Lung (tissue), 12 donors: Measurements from ENCODE around the gene PBX3. TPM values are rescaled to one million over a fixed set of nuclear protein-coding genes. Genes with fewer than 3 reads are reported as not detected.

Experiments used
- ATAC-seq: fragments of 200-7000 bp; cut with Tn5 transposase; one replicate; pipeline ENCODE4 v1.9.1; 2020; ENCODE audit warnings: moderate number of reproducible peaks; ENCODE audit not compliant: insufficient read depth, low FRiP score
- DNase-seq, 3 donors: peaks; one replicate each; pipeline ENCODE4 v3.0.0-alpha.2; 2013 to 2017
- H3K27ac ChIP-seq, 2 donors: one replicate each; pipeline ENCODE4 v1.5.1; 2013; ENCODE audit warnings: mild to moderate bottlenecking in 2 of 2, moderate library complexity in 2 of 2, control low read depth in 1 of 2, inconsistent platforms in 1 of 2, low read depth in 1 of 2, low read length in 1 of 2
- H3K27me3 ChIP-seq, 3 donors: one replicate each; pipeline ENCODE4 v1.5.1; 2013; ENCODE audit warnings: low read length in 2 of 3; ENCODE audit not compliant: control insufficient read depth in 3 of 3, insufficient read depth in 3 of 3
- H3K36me3 ChIP-seq, 4 donors: one replicate each; pipeline ENCODE4 v1.5.1; 2013; ENCODE audit warnings: low read length in 4 of 4, mild to moderate bottlenecking in 1 of 4, moderate library complexity in 1 of 4; ENCODE audit not compliant: control insufficient read depth in 4 of 4, insufficient read depth in 4 of 4
- H3K4me1 ChIP-seq, 5 donors: one replicate each; pipeline ENCODE4 v1.5.1; 2013; ENCODE audit warnings: low read length in 5 of 5, mild to moderate bottlenecking in 2 of 5, moderate library complexity in 1 of 5; ENCODE audit not compliant: control insufficient read depth in 5 of 5, insufficient read depth in 5 of 5
- H3K4me3 ChIP-seq: one replicate; pipeline ENCODE4 v1.5.1; 2013; ENCODE audit warnings: mild to moderate bottlenecking, control low read depth, moderate library complexity
- H3K9ac ChIP-seq, 2 donors: one replicate each; pipeline ENCODE4 v1.5.1; 2013; ENCODE audit warnings: low read length in 2 of 2, control low read depth in 1 of 2; ENCODE audit not compliant: insufficient read depth in 1 of 2
- H3K9me3 ChIP-seq, 4 donors: one replicate each; pipeline ENCODE4 v1.5.1; 2013; ENCODE audit warnings: low read length in 3 of 4, mild to moderate bottlenecking in 1 of 4, moderate library complexity in 1 of 4; ENCODE audit not compliant: control insufficient read depth in 4 of 4, insufficient read depth in 3 of 4
- WGBS, 2 donors: extraction: QIAGEN DNeasy Blood & Tissue Kit; methylation state at CpG; one replicate each; pipeline ENCODE4 v1.1.7; 2013; 5-methylcytosine and 5-hydroxymethylcytosine counted together
- polyA plus RNA-seq, 2 donors: library from polyadenylated mRNA; stranded (reverse); fragments of 200-250 nt; gene quantifications; one replicate each; pipeline ENCODE4 v1.2.1, GENCODE V29; 2013
- total RNA-seq, 2 donors: library from RNA; depleted of rRNA in 1 of 2; stranded (reverse); fragments of >200 nt in 1 of 2; gene quantifications; one replicate each; pipeline ENCODE4 v1.2.1, GENCODE V29; 2014 to 2021
- TF ChIP-seq, protein P1 (sequence below): IDR thresholded peaks from 2 replicates; pipeline ENCODE4 v1.5.1; 2012; ENCODE audit warnings: mild to moderate bottlenecking; ENCODE audit errors: control extremely low read depth, extremely low read depth
- donor health status: control.
- donor health status: control.
- donor health status: Bipolar disorder and iron deficiency.
- donor health status: healthy.
- donor health status: DM: yes; HTN: yes; CAD: no.

The PBX3 gene
- total and polyA plus RNA-seq, 4 donors = 8.6 to 60.4 (median 26.4) TPM

DNA sequence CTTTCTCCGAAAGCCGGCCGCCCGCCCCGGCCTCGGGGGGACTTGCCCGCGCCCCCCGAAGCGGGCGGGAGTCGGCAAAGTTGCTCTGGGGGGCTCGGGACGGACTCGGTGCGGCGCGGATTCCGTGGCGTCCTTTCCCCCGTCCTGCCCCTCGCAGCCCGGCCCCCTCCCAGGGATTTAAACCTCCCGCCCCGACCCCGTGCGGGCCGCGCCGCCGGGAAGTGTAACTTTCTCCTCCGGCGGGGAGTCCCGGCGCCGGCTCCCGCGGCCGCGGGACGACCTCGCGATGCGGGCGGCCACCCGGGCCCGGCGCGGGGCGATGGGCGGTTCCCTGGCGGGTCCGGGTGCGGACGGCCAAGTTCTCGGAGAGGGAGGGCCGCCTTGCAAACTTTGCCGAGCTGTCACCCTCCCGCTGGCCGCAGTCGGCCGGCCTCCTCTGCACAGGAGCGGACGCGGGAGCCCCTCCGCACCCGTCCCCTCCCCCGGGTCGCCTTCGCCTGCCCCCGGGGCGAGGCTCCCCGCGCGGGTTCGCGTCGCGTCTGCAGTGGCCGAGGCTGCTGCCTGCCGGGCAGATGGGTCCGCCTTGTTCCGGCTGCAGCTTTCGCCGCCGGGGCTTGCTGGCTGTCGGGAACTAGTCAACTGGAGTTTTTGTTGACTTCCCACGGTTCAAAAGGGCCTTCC, 732 bp downstream of the PBX3 start:
- 1% methylated on average over 65 to 88 of the region's 88 CpGs for WGBS, 2 donors
- peak overlapping the region; percentile 28 to 45 for H3K9ac ChIP-seq
- peak overlapping the region; percentile 86 to 90 for H3K27ac ChIP-seq
- H3K27me3 ChIP-seq = no peaks in the 10 kb centered on the region
- H3K36me3 ChIP-seq = no peaks in the 10 kb centered on the region
- H3K4me3 ChIP-seq = peak overlapping the region; percentile 70
- no peaks in the 10 kb centered on the region for H3K9me3 ChIP-seq
- TF ChIP-seq, protein P1, sequence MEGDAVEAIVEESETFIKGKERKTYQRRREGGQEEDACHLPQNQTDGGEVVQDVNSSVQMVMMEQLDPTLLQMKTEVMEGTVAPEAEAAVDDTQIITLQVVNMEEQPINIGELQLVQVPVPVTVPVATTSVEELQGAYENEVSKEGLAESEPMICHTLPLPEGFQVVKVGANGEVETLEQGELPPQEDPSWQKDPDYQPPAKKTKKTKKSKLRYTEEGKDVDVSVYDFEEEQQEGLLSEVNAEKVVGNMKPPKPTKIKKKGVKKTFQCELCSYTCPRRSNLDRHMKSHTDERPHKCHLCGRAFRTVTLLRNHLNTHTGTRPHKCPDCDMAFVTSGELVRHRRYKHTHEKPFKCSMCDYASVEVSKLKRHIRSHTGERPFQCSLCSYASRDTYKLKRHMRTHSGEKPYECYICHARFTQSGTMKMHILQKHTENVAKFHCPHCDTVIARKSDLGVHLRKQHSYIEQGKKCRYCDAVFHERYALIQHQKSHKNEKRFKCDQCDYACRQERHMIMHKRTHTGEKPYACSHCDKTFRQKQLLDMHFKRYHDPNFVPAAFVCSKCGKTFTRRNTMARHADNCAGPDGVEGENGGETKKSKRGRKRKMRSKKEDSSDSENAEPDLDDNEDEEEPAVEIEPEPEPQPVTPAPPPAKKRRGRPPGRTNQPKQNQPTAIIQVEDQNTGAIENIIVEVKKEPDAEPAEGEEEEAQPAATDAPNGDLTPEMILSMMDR = no peak
- DNase-seq (peak; percentile 35 to 51 (median 39)), ATAC-seq (peak; percentile 4)
- H3K4me1 ChIP-seq = peaks cover 0 to 39% (median 4%) of the 10 kb centered on the region in 5 donors

DNA sequence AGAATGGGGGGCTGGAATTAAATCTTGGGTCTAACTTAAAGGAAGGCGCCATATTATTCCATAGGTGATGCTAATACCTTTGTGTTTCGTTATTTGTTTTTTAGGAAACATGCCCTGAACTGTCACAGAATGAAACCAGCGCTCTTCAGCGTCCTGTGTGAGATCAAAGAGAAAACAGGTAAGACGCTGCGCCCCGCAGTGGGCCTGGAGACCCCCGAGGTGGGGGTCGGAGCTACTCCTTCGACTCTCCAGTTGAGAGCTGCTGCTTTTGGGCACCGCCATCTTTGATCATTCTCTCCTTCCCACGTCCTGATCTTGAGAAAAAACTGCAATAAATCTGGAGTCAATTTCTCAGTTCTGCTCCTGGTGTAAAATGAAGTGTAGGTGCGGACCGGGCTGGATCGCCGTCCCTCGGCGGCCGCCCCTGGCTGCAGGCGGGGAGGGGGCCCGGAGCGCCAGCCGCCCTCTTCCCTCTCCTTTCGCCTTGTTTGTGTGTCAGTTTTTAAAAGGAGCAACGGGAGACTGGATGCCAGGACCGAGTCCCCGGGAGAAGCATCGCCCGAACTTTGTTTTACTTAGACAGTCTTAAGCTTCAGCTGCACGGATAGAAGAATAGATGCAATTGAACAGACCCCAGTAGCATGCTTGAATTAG, 1.4 kb downstream of the PBX3 start:
- 10% methylated on average over 30 of the region's 30 CpGs for WGBS, 2 donors
- DNase-seq = peak in 1 of 3 donors; percentile 41
- Histone ChIP-seq H3K9ac (peak overlapping the region; percentile 28 to 45), H3K27ac (peak overlapping the region; percentile 86 to 90), H3K27me3 (no peaks in the 10 kb centered on the region), H3K36me3 (no peaks in the 10 kb centered on the region), H3K4me1 (peaks cover 0 to 39% (median 4%) of the 10 kb centered on the region in 5 donors), H3K9me3 (no peaks in the 10 kb centered on the region), H3K4me3 (peak overlapping the region; percentile 70)
- TF ChIP-seq, protein P1 = no peak
- ATAC-seq = no peak

DNA sequence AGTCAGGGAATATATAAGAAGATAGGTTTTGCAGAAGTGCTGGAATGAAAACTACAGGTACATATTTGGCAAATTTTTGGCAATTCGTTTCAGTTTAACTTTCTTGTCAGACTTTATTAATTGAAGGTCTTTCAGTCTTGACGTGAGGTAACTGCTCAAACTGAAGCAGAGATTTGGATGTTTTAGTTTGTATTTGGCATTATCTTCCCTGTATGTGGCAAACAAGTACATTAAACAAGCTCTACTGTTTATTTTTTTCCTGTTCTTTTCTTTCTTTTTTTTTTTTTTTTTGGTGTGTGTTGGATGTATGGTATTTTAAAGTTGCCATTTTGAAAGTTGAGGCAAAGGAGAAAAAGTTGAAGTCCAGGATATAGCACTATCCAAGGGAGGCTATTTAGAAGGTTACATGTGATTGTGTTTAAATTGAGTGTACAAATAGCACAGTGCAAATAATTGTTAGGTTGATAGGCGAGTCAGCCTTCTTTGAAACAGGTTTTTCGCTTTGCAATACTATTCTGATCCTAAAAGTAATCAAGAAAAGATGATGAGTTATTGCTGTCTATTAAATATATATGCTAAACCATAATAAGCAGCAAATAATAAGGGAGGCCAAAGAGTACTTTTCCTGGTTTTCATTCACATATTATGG, 2.2 kb downstream of the PBX3 start:
- H3K4me1 ChIP-seq = peaks cover 0 to 39% (median 4%) of the 10 kb centered on the region in 5 donors
- no peaks in the 10 kb centered on the region for H3K27me3 ChIP-seq
- ATAC-seq (no peak), DNase-seq (peak in 1 of 3 donors; percentile 10)
- H3K9ac ChIP-seq = no peak overlapping the region
- no peaks in the 10 kb centered on the region for H3K36me3 ChIP-seq
- H3K4me3 ChIP-seq = no peak overlapping the region
- no peaks in the 10 kb centered on the region for H3K9me3 ChIP-seq
- 60 to 79% methylated on average over 4 of the region's 4 CpGs for WGBS, 2 donors
- H3K27ac ChIP-seq = no peak overlapping the region
- TF ChIP-seq, protein P1 = no peak
